8988T (cell line): ENCODE data around the gene SUPT4H1.

ENCODE experiments used
- DNase-seq: peaks from one replicate; pipeline ENCODE4 v3.0.0; 2011

Gene SUPT4H1

DNA sequence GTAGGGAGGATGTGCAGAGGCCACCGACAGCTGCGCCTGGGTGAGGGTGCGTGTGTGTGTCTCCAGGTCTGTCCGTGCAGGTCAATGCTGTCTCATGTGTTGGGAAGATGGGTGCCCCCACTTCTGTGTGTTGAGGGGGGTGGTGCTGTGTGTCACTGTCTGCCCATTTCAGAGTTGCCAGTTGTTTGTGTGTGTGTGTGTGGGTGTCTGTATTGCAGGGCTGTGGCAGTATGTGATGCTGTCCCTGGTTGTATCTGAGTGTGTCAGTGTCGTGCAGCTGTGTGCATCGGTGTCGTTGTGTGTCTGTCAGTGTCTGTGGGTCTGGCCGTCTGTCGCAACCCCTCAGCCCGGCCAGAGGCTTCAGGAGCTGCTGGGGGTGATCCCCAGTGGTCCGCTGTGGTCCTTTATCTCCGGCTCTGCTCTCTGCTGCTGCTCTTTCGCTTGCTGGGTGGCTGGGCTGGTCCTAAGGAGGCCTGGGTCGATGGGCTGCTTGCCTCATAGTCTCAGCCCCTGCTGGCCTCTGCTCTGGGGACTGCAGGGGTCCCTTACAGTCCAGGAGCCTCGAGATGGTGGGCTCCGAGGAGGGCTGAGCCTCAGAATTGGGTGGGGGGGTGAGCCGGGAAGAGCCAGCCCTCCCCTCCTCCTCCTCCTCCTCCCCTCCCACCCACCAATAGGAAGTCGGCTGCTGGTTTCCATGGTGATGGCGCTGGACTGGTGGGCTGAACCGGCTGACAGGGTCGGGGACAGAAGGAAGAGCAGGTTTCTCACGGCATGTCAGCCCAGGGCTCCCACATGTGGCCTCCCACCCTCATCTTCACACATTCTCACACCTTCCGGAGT is 23.6 kb downstream of the SUPT4H1 start, which contains the start of gene TSPOAP1:
TSS of gene TSPOAP1 (minus strand) at position 601 of the 840 bp plus-strand sequence. CDS start 875 bp downstream, outside the sequence.
- DNase-seq = peak; percentile 21

DNA sequence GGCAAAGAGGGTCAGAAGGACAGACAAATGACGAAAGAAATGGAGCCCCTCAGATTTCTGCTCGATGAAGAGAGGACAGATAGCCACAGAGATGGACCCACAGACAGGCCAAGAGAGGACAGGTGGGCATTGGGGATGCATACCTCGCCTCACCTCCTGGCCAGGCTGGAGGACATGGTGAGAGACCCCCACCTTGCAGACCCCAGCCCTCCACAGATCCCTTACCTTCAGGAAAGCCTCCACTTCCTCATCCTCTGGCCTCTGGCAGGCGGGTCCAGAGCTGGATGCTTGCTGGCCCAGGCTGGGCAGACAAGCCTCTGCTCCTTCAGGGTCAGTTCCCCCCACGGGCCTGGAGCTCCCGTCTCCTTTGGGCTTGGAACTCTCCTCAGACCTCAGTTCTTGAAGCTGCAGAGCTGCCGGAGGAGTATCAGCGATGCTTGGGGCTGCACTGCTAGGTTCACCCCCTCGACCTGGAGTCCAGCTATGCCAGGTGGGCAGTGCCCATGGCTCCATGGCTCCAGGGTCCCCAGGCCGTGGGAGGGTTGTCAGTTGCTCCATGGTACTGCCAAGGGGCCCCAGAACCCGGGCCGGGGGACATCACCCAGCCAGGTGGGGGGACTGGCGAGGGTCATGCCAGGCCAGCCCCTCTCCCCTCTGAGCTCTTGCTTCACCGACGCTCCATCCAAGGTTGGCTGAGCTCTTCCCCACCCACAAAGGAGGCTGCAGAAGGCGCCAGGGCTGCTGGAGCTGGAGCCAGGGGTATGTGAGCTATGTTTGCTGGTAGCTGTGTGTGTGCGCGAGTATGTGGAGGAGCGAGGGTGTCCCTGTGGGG is 24.4 kb downstream of the SUPT4H1 start:
- DNase-seq = peak; percentile 15

DNA sequence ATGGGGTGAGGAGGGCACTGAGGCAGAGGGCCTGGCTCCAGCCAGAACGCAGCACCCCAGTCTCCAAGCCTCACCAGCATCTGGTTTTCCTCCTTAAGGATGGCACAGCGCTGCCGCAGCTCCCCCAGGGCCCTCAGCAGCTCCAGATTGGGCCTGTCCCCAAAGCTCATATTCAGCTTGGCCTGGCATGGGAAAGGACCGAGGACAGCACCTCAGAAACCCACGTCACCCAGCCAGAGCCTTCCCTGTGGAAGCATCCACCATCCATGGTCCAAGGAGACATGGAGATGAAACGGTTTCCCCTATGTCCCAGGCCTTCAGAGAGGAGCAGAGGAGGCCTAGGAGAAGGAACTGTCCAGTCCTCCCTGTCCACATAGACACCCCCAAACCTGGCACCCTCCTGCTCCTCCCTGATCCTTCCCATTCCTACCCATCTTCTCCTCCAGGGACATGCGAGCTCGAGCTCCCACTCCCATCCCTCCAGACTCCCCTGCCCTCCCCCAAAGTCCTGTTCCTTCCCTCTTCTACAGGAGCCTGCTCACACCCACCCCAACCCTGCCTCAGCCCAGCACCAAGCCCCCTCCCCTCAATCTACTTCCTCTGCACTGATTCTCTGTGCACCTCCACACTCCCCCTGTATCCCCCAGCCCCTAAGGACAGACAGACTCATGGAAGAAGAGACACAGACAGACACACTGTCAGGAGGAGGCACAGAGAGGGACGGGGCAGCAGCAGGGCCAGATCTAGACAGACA is 25.2 kb downstream of the SUPT4H1 start:
- DNase-seq = peak; percentile 31

DNA sequence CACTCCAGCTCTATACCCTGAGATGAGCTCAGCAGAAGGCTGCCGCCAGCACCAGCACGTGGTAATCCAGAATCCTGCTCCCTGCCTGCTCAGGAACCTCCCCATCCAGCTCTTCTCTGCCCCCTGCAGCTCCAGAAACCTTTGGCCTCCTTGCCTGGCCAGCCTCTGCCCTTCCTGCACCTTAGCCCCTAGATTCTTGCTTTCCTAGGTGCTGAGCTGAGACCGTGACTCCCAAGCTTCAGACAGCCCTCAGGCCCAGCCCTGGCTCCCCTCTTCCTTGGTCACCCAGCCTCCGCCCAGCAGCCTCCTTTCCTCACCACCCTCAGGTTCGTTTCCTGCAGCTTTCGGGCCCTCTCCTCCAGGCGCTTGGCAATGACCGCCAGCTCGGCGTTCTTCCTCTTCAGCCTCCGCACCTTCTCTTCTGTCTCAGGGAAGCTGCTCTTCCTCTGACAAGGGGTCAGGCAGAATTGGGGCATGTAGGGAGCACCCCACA is 26.0 kb downstream of the SUPT4H1 start:
- peak; percentile 39 for DNase-seq

DNA sequence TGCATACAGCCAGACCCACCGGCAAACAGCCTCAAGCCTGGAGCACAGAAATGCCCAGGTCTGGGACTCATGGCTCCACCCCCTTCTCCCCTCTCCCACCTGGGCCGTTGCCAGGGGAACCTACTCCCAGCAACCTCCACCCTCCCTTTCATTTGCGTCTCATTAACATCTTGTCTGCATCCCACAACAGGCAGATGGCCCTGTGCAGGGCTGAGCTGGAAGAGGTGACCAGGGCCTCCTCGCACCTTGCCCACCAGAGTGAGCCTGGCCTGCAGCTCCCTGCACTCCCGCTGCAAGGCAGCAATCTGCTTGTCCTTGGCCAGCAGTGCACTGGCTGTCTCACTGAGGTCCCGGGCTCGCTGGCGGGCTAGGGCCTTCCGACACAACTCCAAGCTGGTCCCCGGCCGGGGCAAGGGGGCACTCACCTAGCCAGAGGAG is 26.7 kb downstream of the SUPT4H1 start:
- DNase-seq = peak; percentile 33

DNA sequence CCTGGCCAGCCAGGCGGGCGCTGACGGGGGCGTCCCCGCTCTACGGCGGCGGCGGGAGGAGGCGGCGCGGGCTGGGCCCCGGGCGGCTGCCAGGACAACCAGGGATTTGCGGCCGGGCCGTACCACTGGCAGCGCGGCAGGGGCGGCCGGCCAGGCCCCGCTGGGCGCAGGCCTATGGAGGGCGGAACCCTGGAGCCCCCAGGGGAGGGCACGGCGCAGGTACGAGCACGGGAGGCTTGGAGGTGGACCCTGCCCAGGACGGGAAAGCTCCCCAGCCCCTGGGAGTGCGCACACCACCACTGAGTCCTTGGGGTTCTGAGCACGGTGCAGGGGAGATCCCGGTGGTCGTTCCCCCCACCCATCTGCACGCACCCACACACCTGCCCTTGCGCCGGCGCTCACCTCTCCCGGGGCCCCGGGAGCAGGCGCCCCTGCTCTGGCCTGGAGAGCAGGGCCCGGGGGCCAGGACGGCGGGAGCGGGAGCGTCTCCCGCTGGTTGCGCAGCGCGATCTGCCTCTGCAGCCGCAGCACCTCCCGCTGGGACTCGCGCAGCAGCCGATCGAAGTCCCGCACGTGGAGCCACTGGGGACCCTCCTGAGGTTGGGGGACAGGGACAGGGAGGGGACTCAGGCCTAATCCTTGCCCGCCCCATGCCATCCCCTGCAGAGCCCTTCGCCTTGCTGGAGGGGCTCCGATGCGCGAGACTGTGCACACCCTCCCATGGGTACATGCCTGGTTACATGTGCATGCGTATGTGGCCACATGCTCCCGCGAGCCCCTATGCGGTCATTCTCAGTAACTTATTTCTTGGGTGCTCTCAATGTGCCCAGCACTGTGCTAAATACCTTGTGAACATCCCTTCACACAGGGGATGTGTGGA is 27.4 kb downstream of the SUPT4H1 start:
- DNase-seq = peak; percentile 13

DNA sequence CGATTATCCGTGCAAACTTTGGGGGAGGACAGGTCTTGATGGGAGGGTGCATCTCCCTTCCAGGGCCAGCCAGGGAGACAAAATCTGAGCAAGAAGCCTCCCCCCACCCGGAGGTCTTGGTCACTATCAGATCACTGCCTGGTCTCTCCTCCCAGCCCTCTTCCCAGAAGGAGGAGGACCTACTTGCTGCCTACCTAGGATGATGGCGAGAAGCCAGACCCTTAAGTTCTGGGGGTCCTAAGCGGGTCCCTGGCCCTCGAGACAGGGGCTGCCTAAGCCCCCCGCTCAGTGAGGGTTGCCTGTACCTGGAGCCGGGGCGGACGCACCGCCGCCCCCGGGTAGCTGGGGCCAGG is 28.0 kb downstream of the SUPT4H1 start:
- DNase-seq = peak; percentile 21

DNA sequence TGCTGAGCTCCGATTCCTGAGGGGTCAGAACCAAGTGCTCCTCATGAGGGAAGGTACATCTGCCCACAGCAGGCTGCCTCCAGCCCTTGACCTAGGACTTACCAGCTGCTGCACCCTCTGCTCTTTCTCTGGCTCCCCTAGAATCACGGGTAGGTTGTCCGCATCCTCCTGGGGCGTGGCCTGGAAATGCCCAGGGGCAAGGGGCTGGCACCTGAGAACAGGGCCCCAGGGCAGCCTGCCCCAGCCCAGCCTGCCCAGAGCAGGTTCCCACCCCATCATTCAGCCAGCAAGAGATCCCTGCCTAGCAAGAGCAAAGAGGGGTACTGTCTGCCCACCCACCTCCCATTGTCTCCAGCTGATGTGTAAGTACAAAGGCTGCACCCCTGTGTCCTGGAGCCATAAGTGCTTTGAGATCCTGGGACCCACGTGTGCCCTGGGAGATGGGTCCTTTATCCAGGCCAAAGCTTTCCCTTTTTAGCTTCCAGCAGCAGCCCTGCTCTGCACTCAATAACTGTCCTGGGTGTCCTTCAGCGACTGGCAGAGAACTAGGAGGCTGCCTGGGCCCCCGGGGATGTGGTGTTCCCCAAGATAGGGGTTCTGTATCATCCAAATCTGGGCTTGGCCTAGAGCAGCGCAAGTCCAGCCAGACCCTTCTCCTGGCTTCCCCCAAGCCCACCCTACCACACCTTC is 28.5 kb downstream of the SUPT4H1 start:
- peak; percentile 27 for DNase-seq

DNA sequence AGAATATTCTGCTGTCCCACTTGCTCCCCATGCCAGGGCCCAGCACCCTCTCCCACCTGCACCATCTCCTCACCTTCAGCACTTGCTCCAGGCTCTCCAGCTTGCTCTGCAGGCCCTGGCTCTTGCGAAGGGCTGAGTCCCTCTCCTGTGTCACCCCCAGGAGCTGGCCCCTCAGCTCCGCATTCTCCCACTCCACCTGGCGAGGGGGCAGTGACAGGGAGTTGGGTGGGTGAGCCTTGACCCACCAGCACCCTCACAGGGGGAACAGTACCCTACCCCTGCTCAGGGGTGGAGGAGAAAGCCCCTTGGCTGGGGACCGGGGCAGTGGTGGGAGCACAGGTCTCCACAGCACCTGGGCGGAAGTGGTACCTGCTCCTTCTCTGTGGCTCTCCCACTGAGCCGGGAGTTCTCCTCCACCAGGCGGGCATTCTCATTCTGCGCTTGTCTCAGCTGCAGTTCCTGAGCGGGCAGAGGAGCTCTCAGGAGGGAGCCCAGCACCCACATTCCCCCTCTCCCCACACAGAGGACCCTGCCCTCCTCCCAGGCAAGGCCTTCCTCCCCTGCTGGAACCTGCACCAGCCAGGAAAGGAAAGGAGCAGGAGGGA is 29.3 kb downstream of the SUPT4H1 start:
- DNase-seq = peak; percentile 23

DNA sequence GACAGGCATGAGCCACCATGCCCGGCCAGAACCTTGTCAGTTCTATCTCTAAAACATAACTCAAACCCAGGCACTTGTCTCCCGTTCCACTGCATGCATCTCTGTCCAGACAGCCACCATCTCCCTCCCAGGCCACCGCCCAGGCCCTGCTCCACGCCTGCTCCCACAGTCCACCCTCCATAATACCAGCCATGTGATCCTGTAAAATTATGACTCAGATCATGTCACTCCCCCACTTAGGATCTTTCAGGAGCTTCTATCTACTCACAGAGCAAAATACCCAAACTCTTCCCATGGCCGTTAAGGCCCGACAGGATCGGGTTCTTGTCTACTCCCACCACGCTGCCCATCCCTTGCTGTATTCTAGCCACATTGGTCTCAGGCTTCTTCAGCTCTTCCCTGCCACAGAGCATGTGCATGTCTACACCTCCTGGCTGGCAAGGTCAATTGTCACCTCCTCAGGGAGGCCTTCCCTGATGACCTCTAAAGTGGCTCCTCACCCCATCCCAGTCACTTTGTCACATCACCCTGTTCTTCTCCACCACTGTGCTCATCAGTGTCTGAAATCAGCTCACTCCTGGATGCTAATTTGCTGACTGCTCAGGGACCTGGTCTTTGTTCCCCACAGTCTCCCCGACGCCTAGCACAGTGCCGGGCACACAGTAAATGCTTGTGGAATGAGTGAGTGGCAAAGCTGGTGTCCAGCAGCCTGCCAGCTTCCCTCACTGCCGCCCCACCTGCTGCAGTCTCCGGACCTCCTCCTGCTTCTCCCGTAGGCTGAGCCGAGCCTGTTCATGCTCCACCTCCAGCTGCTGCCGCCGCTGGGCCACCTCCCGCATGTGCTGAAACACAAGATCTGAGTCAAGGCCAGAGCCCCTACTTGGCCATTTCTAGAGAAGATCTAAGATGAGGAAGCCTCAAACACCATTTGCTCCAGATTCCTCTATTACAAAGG is 30.2 kb downstream of the SUPT4H1 start:
- peak; percentile 8 for DNase-seq

DNA sequence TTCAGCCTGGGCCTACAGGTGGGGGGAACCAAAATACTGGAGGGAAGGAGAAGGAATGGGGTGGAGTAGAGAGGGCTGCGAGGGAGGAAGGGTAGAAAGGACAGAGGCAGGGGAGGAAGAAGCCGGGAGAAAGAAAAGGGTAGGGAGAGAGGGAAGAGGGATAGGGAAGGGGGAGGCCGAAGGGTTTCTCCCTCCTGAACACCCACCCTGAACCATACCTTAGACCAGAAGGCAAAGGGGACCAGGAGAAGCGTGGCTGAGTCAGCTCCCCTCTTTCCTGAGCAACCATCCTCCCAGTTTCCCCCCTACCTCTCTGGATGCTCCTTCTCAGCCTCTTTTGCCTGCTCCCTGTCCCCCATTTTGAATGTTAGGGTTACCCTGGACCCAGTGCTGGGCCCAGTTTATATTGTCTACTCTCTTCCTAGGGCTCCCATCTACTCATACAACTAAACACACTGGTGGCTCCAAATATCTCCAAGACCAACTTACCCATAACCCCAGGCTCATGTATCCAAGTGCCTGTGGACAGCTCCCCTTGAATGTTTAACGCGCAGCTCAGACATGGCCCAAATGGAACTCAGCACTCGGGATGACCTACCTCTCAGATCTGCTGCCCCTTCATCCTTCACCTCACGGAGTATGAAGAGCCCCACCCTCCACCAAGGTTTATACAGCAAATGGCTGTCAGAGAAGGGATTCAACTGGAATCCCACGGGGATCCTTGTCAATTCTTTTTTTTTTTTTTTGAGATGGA is 31.3 kb downstream of the SUPT4H1 start:
- DNase-seq = peak; percentile 8

DNA sequence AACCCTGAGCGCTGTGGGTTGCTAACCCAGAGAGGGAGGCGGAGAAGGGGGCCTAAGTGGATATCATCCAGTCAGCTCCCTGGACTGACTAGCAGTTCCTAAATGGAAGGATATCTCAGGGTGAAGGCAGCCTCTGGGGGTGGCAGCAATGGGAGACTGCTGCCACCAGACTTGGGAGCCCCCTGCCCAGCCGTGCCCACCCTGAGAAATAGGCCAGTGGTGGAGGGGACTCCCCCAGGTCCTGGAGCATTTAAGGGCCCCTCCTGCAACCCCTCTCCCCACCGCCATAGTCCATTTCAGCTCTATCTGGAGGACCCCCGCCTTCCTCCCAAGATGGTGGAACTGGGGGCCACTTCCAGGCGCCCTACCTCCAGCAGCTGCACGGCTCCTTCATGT is 31.8 kb downstream of the SUPT4H1 start:
- no peak for DNase-seq

DNA sequence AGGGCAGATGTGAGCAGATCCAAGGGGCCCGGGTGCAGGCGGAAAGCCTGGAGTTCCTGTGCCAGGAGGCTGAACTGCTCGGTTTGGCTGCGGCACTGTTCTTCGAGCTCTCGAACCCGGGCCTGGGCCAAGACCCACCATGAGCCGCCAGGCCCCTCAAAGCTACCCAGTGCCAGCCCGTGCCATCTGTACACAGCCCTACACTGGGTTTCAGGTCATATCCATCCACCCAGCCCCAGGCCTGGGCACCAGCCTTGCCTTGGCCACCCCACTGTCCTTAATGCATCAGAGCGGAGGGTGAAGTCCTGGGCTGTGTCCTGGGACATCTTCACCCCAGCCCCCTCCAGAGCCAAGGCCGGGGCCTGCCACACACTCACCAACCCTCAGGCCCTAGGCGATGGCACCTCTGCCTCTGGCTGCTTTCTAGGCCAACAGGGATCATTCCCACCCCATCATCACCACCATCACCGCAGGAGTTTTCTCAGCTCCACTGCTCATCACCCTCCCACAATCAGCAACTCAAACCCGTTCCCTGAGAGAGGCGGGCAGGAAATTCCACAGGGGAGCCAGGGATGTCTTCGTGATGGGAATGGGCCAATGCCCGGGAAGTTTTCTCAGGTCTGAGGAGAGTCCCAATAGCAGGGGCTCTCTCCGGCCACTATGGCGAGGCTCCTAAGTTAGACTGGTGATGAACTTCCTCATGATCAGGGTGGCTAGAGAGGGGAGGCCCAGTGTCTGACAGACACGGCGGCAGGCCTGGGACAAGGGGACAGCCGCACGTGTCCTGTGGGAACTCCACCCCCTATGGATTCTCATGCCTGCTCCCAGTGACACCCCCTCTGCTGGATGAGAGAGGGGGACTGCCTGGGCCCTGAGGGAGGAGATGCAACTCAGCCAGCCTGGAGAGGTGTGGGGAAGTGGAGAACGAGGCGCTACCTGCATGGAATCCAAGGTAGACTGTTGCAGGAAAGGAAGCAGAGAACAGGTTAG is 32.5 kb downstream of the SUPT4H1 start:
- no peak for DNase-seq

DNA sequence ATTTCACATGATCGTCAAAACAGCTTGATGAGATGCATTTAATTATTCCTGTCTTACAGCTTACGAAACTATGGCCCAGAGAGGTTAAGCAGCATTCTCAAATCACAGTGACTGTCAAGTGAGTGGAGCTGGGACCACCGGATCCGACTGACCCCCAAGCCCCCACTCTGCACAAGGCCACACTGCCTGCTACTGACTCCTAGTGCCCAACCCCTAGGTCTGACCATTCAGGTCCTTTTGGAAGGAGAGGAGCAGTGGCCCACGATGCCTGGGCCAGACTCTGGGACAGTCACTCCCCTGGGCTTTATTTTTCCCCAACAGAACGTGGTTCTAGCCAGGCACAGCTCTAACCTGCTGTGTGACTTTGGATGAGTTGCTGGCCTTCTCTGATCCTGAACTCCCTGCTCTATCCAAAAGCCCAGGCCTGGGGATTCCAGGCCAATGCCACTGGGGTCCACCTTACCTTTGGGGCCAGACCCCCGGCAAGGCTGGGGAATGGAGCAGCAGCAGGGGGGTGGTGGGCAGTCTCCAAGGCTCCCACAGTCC is 33.3 kb downstream of the SUPT4H1 start:
- DNase-seq = peak; percentile 3

DNA sequence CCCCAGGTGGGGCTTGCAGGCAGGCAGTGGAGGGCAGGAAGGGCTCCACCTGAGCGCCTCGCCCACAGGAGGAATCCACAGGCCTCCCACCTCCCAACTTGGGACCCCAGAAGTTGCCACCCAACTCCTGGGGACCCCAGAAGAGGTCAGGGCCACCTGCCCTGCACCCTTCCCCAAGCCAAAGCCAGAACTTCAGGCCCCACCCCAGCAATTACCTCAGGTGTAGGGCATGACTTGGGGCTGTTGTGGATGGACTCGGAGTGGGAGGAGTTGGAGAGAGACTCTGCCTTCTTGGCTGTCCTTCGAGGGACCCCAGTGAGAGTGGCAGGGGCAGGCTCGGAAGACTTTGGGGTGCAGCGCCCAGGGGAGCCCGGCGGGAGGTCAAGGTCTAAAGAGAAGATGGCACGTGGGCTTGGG is 33.9 kb downstream of the SUPT4H1 start:
- peak; percentile 5 for DNase-seq

DNA sequence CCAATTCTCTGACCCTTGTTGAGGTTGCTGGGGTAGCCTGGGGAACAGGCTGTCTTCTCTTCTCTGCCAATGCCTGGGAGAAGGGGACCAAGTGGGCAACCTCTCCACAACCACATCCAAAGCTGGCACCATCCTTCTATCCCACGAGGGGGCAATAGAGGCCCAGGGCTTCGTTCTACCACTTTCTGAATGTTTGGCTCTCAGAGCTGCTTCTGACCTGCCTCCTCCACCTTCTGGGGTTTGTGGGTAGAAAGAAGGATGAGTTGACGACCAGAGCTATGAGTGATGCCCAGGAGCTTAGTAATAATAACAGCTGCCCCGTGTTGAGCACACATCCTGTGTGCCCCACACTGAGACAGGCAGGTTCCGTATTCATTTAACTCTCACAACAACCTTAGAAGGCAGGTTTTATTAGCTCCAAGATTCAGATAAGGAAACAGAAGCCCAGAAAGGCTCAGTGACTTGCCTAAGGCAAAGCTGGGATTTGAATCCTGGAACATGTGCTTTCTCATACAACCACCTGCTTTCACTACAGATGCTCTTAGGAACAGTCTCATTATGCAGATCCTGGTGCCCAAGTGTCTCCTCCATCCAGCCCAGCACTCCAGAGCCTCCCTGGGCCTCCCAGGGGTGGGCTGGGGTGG is 34.5 kb downstream of the SUPT4H1 start:
- peak; percentile 71 for DNase-seq
